K562 (cell line): Measurements from ENCODE around the gene TAL1. TPM values are rescaled to one million over a fixed set of nuclear protein-coding genes. Genes with fewer than 3 reads are reported as not detected.

ENCODE experiments used
- ETV6 ChIP-seq, 3 experiments: fragments of 150-350 bp in 1 of 3; sonication (generic) in 1 of 3; formaldehyde crosslinking in 1 of 3; IDR thresholded peaks; 2 replicates each; pipeline versions ENCODE4 v1.6.1 to v1.8.0; 2014 to 2022; ENCODE audit warnings: borderline replicate concordance in 2 of 3, low read depth in 2 of 3, antibody characterized with exemption in 1 of 3, low read length in 1 of 3, mild to moderate bottlenecking in 1 of 3, missing genetic modification reagents in 1 of 3
- HDAC8 ChIP-seq: fragments of 450-650 bp; IDR thresholded peaks from 2 replicates; pipeline ENCODE4 v1.6.1; 2016; ENCODE audit warnings: mild to moderate bottlenecking, missing genetic modification characterization, moderate library complexity, missing compliant biosample characterization
- MEIS2 ChIP-seq: fragments of 450-650 bp; IDR thresholded peaks from 2 replicates; pipeline ENCODE4 v1.6.1; 2014; ENCODE audit warnings: mild to moderate bottlenecking; ENCODE audit not compliant: partially characterized antibody
- NCOA2 ChIP-seq, 2 experiments: fragments of 450-650 bp; IDR thresholded peaks; 2 replicates each; pipeline ENCODE4 v1.6.1; 2018; ENCODE audit warnings: mild to moderate bottlenecking in 2 of 2, moderate library complexity in 1 of 2; ENCODE audit not compliant: partially characterized antibody in 2 of 2
- OTX1 ChIP-seq: fragments of 450-650 bp; formaldehyde crosslinking; IDR thresholded peaks from 2 replicates; pipeline ENCODE4 v1.4.0; 2022; ENCODE audit warnings: mild to moderate bottlenecking
- PTTG1 ChIP-seq: fragments of 450-650 bp; IDR thresholded peaks from 2 replicates; pipeline ENCODE4 v1.6.1; 2016; ENCODE audit warnings: low read depth, mild to moderate bottlenecking, missing genetic modification characterization, missing compliant biosample characterization
- RAD51 ChIP-seq: fragments of 450-650 bp; IDR thresholded peaks from 2 replicates; pipeline ENCODE4 v1.7.1; 2016; ENCODE audit warnings: low read depth, mild to moderate bottlenecking, borderline replicate concordance
- ZNF57 ChIP-seq: fragments of 450-650 bp; formaldehyde crosslinking; IDR thresholded peaks from 2 replicates; pipeline ENCODE4 v1.4.0; 2020; ENCODE audit warnings: mild to moderate bottlenecking, moderate library complexity
- polyA plus RNA-seq, 8 experiments: library from polyadenylated mRNA; depleted of rRNA in 4 of 8; stranded (reverse) in 5 of 8; unstranded in 3 of 8; fragments of >200 nt; fragmentation: Nextera tagmentation in 2 of 8; fragmentation: Illumina TruSeq in 1 of 8; extraction: Ambion mirVana in 2 of 8; extraction: Trizol in 1 of 8; gene quantifications; 2 replicates each; pipeline versions ENCODE4 v1.2.1 to v1.2.3, GENCODE V29; 2011 to 2014; ENCODE audit warnings: inconsistent platforms in 1 of 8, missing spikeins in 1 of 8
- total RNA-seq, 7 experiments: library from RNA; depleted of rRNA in 6 of 7; stranded (reverse); fragments of >200 nt in 6 of 7; fragmentation: Illumina TruSeq in 2 of 7; extraction: Trizol in 2 of 7; gene quantifications; 2 replicates each; pipeline versions ENCODE4 v1.2.1 to v1.2.3, GENCODE V29; 2011 to 2021; ENCODE audit warnings: low replicate concordance in 1 of 7
- TF ChIP-seq, protein P1 (sequence below): sonication (generic); formaldehyde crosslinking; IDR thresholded peaks from 2 replicates; pipeline ENCODE4 v1.8.1; 2022; ENCODE audit warnings: missing genetic modification reagents
- TF ChIP-seq, protein P2 (sequence below): fragments of 200-800 bp; sonication (Bioruptor generic); IDR thresholded peaks from 2 replicates; pipeline ENCODE4 v1.6.1; 2016; ENCODE audit warnings: missing genetic modification characterization, missing compliant biosample characterization
- TF ChIP-seq, protein P3 (sequence below): fragments of 450-650 bp; IDR thresholded peaks from 2 replicates; pipeline ENCODE4 v1.6.1; 2016; ENCODE audit warnings: antibody characterized with exemption
- TF ChIP-seq, protein P4 (sequence below): fragments of 150-350 bp; IDR thresholded peaks from 2 replicates; pipeline ENCODE4 v1.6.1; 2014; ENCODE audit warnings: low read depth, mild to moderate bottlenecking, low read length, borderline replicate concordance

The TAL1 gene
- total and polyA plus RNA-seq, 9 of the 15 experiments (the other 6 are each of a cell fraction or from before 2014, with no cell fraction given) = 18.5 to 106 (median 59.7) TPM

DNA sequence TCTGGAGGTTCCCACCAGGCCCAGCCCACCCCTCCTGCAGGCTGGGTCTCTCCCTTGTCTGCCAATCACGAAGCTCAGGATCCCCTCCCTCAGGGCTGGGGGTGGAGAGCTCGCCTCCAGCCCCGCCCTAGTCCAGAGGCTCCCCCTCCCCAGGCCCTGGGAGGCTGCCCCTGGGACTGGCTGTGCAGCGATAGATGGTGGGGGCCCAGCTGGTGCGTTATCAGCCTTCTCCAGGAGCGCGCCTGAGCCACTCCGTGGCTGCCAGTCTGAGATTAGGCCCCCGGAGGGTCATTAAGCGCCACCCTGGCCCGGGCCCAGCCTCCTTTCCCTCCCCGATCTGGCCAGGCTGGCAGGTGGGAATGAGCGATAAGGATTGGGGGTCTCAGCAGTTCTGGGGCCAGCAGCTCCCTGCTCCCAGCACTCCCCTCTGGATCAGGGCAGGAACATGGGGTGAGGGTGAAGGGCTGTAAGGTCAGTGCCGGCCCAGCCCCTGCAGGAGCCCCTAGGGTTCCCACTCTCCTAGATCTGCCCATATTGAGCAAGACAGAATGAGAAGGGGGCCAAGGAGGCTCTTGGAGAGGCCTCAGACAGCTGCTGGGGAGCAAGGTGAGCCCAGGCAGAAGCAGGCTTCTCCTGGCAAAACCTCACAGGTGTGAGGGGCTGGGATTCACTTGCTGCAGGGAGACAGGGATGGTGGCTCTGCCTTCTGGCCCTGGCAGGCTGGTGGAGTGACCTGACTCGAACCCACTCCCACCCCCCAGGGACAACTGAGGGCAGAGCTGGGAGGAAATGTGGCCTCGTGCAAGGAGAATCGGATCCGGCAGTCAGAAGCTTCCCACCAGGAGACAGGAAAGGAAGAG, 50.7 kb downstream of the TAL1 start (continued):
- TF ChIP-seq, protein P1, sequence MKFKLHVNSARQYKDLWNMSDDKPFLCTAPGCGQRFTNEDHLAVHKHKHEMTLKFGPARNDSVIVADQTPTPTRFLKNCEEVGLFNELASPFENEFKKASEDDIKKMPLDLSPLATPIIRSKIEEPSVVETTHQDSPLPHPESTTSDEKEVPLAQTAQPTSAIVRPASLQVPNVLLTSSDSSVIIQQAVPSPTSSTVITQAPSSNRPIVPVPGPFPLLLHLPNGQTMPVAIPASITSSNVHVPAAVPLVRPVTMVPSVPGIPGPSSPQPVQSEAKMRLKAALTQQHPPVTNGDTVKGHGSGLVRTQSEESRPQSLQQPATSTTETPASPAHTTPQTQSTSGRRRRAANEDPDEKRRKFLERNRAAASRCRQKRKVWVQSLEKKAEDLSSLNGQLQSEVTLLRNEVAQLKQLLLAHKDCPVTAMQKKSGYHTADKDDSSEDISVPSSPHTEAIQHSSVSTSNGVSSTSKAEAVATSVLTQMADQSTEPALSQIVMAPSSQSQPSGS (CRISPR knock-in tag) = no peak
- TF ChIP-seq HDAC8 (tag) (0 out of 2 replicates have a peak, but pooled peaks have one; percentile 48), ZNF57 (peak; percentile 44; the same call in 1 of the 2 replicates), OTX1 (CRISPR knock-in tag) (peak; percentile 99), MEIS2 (peak; percentile 52), PTTG1 (tag) (no peak), NCOA2 (IDR thresholded peaks at IDR 0.05; ENCODE audit: partially characterized antibody in 2 of 2) (no peak), ETV6 (IDR thresholded peaks at IDR 0.05; ENCODE audit: borderline replicate concordance in 1 of 2, low read depth in 2 of 2, low read length in 1 of 2) (peak in 1 of 2 experiments; percentile 91; a peak in 1 of 4 replicates), ETV6 (CRISPR knock-in tag; IDR thresholded peaks at IDR 0.05; ENCODE audit: borderline replicate concordance) (no peak), RAD51 (peak; percentile 69; the same call in 1 of the 2 replicates)
- TF ChIP-seq, protein P2, sequence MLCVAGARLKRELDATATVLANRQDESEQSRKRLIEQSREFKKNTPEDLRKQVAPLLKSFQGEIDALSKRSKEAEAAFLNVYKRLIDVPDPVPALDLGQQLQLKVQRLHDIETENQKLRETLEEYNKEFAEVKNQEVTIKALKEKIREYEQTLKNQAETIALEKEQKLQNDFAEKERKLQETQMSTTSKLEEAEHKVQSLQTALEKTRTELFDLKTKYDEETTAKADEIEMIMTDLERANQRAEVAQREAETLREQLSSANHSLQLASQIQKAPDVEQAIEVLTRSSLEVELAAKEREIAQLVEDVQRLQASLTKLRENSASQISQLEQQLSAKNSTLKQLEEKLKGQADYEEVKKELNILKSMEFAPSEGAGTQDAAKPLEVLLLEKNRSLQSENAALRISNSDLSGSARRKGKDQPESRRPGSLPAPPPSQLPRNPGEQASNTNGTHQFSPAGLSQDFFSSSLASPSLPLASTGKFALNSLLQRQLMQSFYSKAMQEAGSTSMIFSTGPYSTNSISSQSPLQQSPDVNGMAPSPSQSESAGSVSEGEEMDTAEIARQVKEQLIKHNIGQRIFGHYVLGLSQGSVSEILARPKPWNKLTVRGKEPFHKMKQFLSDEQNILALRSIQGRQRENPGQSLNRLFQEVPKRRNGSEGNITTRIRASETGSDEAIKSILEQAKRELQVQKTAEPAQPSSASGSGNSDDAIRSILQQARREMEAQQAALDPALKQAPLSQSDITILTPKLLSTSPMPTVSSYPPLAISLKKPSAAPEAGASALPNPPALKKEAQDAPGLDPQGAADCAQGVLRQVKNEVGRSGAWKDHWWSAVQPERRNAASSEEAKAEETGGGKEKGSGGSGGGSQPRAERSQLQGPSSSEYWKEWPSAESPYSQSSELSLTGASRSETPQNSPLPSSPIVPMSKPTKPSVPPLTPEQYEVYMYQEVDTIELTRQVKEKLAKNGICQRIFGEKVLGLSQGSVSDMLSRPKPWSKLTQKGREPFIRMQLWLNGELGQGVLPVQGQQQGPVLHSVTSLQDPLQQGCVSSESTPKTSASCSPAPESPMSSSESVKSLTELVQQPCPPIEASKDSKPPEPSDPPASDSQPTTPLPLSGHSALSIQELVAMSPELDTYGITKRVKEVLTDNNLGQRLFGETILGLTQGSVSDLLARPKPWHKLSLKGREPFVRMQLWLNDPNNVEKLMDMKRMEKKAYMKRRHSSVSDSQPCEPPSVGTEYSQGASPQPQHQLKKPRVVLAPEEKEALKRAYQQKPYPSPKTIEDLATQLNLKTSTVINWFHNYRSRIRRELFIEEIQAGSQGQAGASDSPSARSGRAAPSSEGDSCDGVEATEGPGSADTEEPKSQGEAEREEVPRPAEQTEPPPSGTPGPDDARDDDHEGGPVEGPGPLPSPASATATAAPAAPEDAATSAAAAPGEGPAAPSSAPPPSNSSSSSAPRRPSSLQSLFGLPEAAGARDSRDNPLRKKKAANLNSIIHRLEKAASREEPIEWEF (CRISPR knock-in tag) = peak; percentile 99
- TF ChIP-seq, protein P3, sequence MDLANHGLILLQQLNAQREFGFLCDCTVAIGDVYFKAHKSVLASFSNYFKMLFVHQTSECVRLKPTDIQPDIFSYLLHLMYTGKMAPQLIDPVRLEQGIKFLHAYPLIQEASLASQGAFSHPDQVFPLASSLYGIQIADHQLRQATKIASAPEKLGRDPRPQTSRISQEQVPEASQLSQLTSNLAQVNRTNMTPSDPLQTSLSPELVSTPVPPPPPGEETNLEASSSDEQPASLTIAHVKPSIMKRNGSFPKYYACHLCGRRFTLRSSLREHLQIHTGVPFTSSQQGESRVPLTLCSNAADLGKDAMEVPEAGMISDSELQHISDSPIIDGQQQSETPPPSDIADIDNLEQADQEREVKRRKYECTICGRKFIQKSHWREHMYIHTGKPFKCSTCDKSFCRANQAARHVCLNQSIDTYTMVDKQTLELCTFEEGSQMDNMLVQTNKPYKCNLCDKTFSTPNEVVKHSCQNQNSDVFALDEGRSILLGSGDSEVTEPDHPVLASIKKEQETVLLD = peak; percentile 82; the same call in 1 of the 2 replicates
- TF ChIP-seq, protein P4, sequence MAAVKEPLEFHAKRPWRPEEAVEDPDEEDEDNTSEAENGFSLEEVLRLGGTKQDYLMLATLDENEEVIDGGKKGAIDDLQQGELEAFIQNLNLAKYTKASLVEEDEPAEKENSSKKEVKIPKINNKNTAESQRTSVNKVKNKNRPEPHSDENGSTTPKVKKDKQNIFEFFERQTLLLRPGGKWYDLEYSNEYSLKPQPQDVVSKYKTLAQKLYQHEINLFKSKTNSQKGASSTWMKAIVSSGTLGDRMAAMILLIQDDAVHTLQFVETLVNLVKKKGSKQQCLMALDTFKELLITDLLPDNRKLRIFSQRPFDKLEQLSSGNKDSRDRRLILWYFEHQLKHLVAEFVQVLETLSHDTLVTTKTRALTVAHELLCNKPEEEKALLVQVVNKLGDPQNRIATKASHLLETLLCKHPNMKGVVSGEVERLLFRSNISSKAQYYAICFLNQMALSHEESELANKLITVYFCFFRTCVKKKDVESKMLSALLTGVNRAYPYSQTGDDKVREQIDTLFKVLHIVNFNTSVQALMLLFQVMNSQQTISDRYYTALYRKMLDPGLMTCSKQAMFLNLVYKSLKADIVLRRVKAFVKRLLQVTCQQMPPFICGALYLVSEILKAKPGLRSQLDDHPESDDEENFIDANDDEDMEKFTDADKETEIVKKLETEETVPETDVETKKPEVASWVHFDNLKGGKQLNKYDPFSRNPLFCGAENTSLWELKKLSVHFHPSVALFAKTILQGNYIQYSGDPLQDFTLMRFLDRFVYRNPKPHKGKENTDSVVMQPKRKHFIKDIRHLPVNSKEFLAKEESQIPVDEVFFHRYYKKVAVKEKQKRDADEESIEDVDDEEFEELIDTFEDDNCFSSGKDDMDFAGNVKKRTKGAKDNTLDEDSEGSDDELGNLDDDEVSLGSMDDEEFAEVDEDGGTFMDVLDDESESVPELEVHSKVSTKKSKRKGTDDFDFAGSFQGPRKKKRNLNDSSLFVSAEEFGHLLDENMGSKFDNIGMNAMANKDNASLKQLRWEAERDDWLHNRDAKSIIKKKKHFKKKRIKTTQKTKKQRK = no peak
